Measurements from ENCODE around the gene SNN. TPM values are rescaled to one million over a fixed set of nuclear protein-coding genes. Genes with fewer than 3 reads are reported as not detected.

Gene SNN
- total RNA-seq, 6 experiments from 2014 or later = 3.5 to 7.9 (median 5.6) TPM

GRCh38 chr16:11696266-11697012, 28.2 kb downstream of the SNN start:
- DNase-seq (peak in 1 of 3 donors; percentile 27), ATAC-seq (no peak)
- Histone ChIP-seq H3K27ac (no peak overlapping the region), H3K4me1 (peaks cover 0 to 21% (median 7%) of the 10 kb centered on the region in 4 donors), H3K4me3 (no peak overlapping the region), H3K9me3 (no peaks in the 10 kb centered on the region), H3K36me3 (peaks cover 0 to 65% (median 32%) of the 10 kb centered on the region in 4 donors), H3K27me3 (no peaks in the 10 kb centered on the region)
- TF ChIP-seq POLR2A (IDR thresholded peaks at IDR 0.05) (no peak), CTCF (IDR thresholded peaks at IDR 0.05) (no peak)
- 86% methylated on average over 9 of the region's 12 CpGs for WGBS (ENCODE audit: insufficient coverage, low coverage, low lambda C conversion rate, missing lambda C conversion rate)
- intact Hi-C loops (cut with DNase I) = no loop called here

- TF ChIP-seq POLR2A (IDR thresholded peaks at IDR 0.05) (no peak), CTCF (IDR thresholded peaks at IDR 0.05) (no peak)
- no peaks in the 10 kb centered on the region for H3K9me3 ChIP-seq
- DNase-seq = no peak
- no peak overlapping the region for H3K27ac ChIP-seq
- no peak overlapping the region for H3K4me3 ChIP-seq
- H3K36me3 ChIP-seq = peaks cover 0 to 56% (median 29%) of the 10 kb centered on the region in 4 donors
- intact Hi-C loops (cut with DNase I) = no loop called here
- WGBS (ENCODE audit: insufficient coverage, low coverage, low lambda C conversion rate, missing lambda C conversion rate) = 100% methylated on average over 1 of the region's 12 CpGs
- no peak for ATAC-seq
- H3K4me1 ChIP-seq = peaks cover 0 to 21% (median 7%) of the 10 kb centered on the region in 4 donors
- H3K27me3 ChIP-seq = no peaks in the 10 kb centered on the region
These were observed 29.1 kb downstream of the SNN start for GRCh38 chr16:11697319-11697718.

GRCh38 chr16:11698271-11698689, 30.0 kb downstream of the SNN start:
- ATAC-seq = peak in 1 of 4 donors; percentile 18
- Histone ChIP-seq H3K36me3 (peaks cover 0 to 49% (median 29%) of the 10 kb centered on the region in 4 donors), H3K4me3 (no peak overlapping the region), H3K9me3 (no peaks in the 10 kb centered on the region), H3K4me1 (peaks cover 0 to 21% (median 7%) of the 10 kb centered on the region in 4 donors), H3K27ac (no peak overlapping the region), H3K27me3 (no peaks in the 10 kb centered on the region)
- WGBS (ENCODE audit: insufficient coverage, low coverage, low lambda C conversion rate, missing lambda C conversion rate) = 17% methylated on average over 1 of the region's 7 CpGs
- intact Hi-C loops (cut with DNase I) = no loop called here
- TF ChIP-seq CTCF (IDR thresholded peaks at IDR 0.05) (peak in 2 of 4 donors; percentile 6 to 25), POLR2A (IDR thresholded peaks at IDR 0.05) (no peak)
- DNase-seq = peak in 1 of 3 donors; percentile 37

GRCh38 chr16:11699234-11699894, 31.1 kb downstream of the SNN start:
- H3K4me3 ChIP-seq = no peak overlapping the region
- H3K4me1 ChIP-seq = peaks cover 0 to 21% (median 7%) of the 10 kb centered on the region in 4 donors
- intact Hi-C loops (cut with DNase I) = no loop called here
- TF ChIP-seq POLR2A (IDR thresholded peaks at IDR 0.05) (no peak), CTCF (IDR thresholded peaks at IDR 0.05) (no peak)
- peaks cover 0 to 45% (median 26%) of the 10 kb centered on the region in 4 donors for H3K36me3 ChIP-seq
- DNase-seq (peak in 1 of 3 donors; percentile 44), ATAC-seq (peak in 2 of 4 donors; percentile 20 to 43)
- no peaks in the 10 kb centered on the region for H3K9me3 ChIP-seq
- WGBS (ENCODE audit: insufficient coverage, low coverage, low lambda C conversion rate, missing lambda C conversion rate) = 78% methylated on average over 9 of the region's 10 CpGs
- H3K27me3 ChIP-seq = no peaks in the 10 kb centered on the region
- peak overlapping the region in 2 of 3 donors; percentile 7 to 75 for H3K27ac ChIP-seq
